Neural crest cell (in vitro differentiated cells): ENCODE results near the gene ABCB8. TPM values are rescaled to one million over a fixed set of nuclear protein-coding genes. Genes with fewer than 3 reads are reported as not detected.

Source experiments
- DNase-seq: peaks from one replicate; pipeline ENCODE4 v3.0.0; 2021; ENCODE audit warnings: low read depth, mixed read lengths, low spot score
- H3K27ac Mint-ChIP-seq: one replicate; pipeline ENCODE4 v1.8.0; 2021; ENCODE audit warnings: mild to moderate bottlenecking, mixed read lengths; ENCODE audit not compliant: unreplicated experiment
- H3K27me3 Mint-ChIP-seq: 2 replicates; pipeline ENCODE4 v1.8.0; 2021; ENCODE audit warnings: low read depth, mild to moderate bottlenecking, mixed read lengths
- H3K36me3 Mint-ChIP-seq: 2 replicates; pipeline ENCODE4 v1.8.0; 2021; ENCODE audit warnings: low read depth, mild to moderate bottlenecking, mixed read lengths
- H3K4me1 Mint-ChIP-seq: 2 replicates; pipeline ENCODE4 v1.8.0; 2021; ENCODE audit warnings: mixed read lengths
- H3K4me3 Mint-ChIP-seq: one replicate; pipeline ENCODE4 v1.8.0; 2021; ENCODE audit warnings: mild to moderate bottlenecking, mixed read lengths
- H3K9me3 Mint-ChIP-seq: 2 replicates; pipeline ENCODE4 v1.8.0; 2021; ENCODE audit warnings: mixed read lengths
- total RNA-seq: library from RNA; stranded (reverse); gene quantifications from 2 replicates; pipeline ENCODE4 v1.2.1, GENCODE V29; 2021
- TF ChIP-seq, protein P1 (sequence below): fragments of 200-600 bp; sonication (generic); conservative IDR thresholded peaks from 2 replicates; pipeline ENCODE4 v1.5.0; 2021; ENCODE audit warnings: antibody characterized with exemption, mild to moderate bottlenecking

The ABCB8 gene
- total RNA-seq, 1 donor from 2014 or later = 43.5 TPM

- TF ChIP-seq, protein P1, sequence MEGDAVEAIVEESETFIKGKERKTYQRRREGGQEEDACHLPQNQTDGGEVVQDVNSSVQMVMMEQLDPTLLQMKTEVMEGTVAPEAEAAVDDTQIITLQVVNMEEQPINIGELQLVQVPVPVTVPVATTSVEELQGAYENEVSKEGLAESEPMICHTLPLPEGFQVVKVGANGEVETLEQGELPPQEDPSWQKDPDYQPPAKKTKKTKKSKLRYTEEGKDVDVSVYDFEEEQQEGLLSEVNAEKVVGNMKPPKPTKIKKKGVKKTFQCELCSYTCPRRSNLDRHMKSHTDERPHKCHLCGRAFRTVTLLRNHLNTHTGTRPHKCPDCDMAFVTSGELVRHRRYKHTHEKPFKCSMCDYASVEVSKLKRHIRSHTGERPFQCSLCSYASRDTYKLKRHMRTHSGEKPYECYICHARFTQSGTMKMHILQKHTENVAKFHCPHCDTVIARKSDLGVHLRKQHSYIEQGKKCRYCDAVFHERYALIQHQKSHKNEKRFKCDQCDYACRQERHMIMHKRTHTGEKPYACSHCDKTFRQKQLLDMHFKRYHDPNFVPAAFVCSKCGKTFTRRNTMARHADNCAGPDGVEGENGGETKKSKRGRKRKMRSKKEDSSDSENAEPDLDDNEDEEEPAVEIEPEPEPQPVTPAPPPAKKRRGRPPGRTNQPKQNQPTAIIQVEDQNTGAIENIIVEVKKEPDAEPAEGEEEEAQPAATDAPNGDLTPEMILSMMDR = no peak
- H3K4me1 Mint-ChIP-seq = peaks cover 44% of the 10 kb centered on the region
- H3K27me3 Mint-ChIP-seq = peaks cover 5% of the 10 kb centered on the region
- H3K36me3 Mint-ChIP-seq = no peaks in the 10 kb centered on the region
- peak within 1 kb of the TSS; percentile 35 for H3K27ac Mint-ChIP-seq
- no peak for DNase-seq
- H3K9me3 Mint-ChIP-seq = no peaks in the 10 kb centered on the region
- H3K4me3 Mint-ChIP-seq = no peak within 1 kb of the TSS
Observed at GRCh38 chr7:150990416-150991186, 37.6 kb upstream of the ABCB8 start, which contains the start of gene NOS3. NOS3 (plus strand) TSS chr7:150991017; CDS start chr7:150993804, 2,787 bp downstream.

DNA sequence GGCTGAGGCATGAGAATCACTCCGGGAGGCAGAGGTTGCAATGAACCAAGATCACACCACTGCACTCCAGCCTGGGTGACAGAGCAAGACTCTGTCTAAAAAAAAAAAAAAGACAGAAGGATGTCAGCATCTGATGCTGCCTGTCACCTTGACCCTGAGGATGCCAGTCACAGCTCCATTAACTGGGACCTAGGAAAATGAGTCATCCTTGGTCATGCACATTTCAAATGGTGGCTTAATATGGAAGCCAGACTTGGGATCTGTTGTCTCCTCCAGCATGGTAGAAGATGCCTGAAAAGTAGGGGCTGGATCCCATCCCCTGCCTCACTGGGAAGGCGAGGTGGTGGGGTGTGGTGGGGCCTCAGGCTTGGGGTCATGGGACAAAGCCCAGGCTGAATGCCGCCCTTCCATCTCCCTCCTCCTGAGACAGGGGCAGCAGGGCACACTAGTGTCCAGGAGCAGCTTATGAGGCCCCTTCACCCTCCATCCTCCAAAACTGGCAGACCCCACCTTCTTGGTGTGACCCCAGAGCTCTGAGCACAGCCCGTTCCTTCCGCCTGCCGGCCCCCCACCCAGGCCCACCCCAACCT lies 36.1 kb upstream of the ABCB8 start:
- H3K27ac Mint-ChIP-seq = no peak overlapping the region
- peaks cover 39% of the 10 kb centered on the region for H3K4me1 Mint-ChIP-seq
- H3K4me3 Mint-ChIP-seq = no peak overlapping the region
- TF ChIP-seq, protein P1 = no peak
- H3K36me3 Mint-ChIP-seq = no peaks in the 10 kb centered on the region
- no peak for DNase-seq
- no peaks in the 10 kb centered on the region for H3K9me3 Mint-ChIP-seq
- no peaks in the 10 kb centered on the region for H3K27me3 Mint-ChIP-seq

GRCh38 chr7:150992833-150993302 lies 35.4 kb upstream of the ABCB8 start:
- peak overlapping the region; percentile 25 for H3K4me3 Mint-ChIP-seq
- H3K27ac Mint-ChIP-seq = peak overlapping the region; percentile 87
- no peaks in the 10 kb centered on the region for H3K27me3 Mint-ChIP-seq
- peaks cover 43% of the 10 kb centered on the region for H3K4me1 Mint-ChIP-seq
- TF ChIP-seq, protein P1 = no peak
- H3K9me3 Mint-ChIP-seq = no peaks in the 10 kb centered on the region
- H3K36me3 Mint-ChIP-seq = no peaks in the 10 kb centered on the region
- DNase-seq = peak; percentile 68

DNA sequence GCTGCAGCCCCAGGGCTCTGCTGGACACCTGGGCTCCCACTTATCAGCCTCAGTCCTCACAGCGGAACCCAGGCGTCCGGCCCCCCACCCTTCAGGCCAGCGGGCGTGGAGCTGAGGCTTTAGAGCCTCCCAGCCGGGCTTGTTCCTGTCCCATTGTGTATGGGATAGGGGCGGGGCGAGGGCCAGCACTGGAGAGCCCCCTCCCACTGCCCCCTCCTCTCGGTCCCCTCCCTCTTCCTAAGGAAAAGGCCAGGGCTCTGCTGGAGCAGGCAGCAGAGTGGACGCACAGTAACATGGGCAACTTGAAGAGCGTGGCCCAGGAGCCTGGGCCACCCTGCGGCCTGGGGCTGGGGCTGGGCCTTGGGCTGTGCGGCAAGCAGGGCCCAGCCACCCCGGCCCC lies 34.7 kb upstream of the ABCB8 start:
- DNase-seq = no peak
- Mint-ChIP-seq H3K9me3 (no peaks in the 10 kb centered on the region), H3K4me1 (peaks cover 38% of the 10 kb centered on the region), H3K4me3 (no peak overlapping the region), H3K27me3 (no peaks in the 10 kb centered on the region), H3K27ac (no peak overlapping the region), H3K36me3 (no peaks in the 10 kb centered on the region)
- TF ChIP-seq, protein P1 = no peak

DNA sequence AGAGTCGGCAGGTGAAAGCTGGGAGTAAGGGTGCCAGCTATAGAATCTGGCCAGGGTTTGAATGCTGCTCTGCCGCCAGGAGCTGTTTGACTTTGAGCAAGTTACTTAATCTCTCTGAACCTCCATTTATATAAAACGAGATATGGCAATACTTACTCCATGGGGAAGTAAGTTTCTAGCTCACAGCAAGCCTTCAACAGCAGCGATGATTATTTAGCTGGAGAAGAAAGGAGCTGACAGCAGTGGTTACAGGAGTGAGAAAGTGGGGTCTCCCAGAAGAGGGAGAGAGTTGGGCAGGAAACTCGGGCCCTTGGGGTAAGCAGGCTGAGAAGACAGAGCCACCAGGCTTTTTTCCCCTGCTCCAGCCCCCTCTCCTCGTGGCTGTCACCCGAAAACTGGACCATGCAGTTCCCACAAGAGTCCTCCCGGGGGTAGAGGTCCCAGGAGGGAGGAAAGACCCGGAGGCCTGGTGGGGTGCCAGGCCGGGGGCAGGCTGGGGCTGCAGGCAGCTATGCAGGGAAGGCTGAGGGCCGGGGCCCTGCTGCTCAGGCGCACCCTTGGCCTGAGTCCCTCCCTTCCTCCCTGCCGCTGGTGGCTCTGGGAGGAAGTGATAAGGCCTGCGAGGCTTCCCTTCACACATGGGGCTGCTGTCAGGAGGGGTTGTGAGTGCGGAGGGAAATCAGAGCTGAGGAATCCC lies 34.0 kb upstream of the ABCB8 start:
- no peak for DNase-seq
- TF ChIP-seq, protein P1 = no peak

More for the DNA sequence above, 34.0 kb upstream of the ABCB8 start:
- no peaks in the 10 kb centered on the region for H3K27me3 Mint-ChIP-seq
- H3K9me3 Mint-ChIP-seq = no peaks in the 10 kb centered on the region
- H3K36me3 Mint-ChIP-seq = no peaks in the 10 kb centered on the region
- peaks cover 30% of the 10 kb centered on the region for H3K4me1 Mint-ChIP-seq
- H3K27ac Mint-ChIP-seq = peak overlapping the region; percentile 67
- no peak overlapping the region for H3K4me3 Mint-ChIP-seq
